ENCODE results near the gene PDCD5.
"Not testable (repeated sequence)": the region's sequence is repeated elsewhere in the genome, so short reads cannot be mapped to it uniquely, and the experiment has no call there.

The PDCD5 gene, protein sequence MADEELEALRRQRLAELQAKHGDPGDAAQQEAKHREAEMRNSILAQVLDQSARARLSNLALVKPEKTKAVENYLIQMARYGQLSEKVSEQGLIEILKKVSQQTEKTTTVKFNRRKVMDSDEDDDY

DNA sequence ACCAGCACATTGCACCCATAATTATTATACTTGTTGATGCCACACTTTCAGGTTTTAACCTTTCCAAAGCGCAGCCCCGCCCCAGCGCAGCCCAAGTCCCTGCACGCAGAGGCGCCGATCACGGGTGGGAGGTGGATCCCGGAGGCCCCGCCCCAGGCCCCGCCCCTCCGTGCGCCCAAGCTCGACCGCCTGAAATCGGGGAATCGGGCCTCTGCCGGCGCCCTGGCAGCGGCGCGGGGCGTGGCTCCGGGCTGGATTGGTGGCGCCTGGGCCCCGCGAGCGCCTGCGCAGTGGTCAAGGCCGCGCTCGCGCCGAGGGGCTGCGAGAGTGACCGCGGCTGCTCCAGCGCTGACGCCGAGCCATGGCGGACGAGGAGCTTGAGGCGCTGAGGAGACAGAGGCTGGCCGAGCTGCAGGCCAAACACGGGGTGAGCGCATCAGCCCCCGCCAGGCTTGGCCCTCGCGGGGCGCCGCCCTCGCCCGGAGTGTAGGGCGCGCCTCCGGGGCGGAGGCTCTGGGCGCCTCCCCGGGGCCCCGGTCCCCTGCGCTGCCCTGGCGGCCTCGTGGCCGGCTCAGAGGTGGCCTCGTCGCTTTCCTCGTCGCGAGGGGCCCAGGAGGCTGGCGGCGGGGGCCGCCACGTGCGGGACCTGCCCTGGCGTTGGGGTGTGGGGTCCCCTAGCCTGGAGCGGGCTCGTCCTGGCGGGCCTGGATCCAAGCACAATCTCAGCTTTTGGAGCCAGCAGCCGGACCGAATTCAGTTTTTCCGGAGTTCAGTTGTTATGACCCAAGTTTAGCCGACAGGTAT, at the start of gene PDCD5:
PDCD5 (plus strand) TSS at position 290 of the 804 bp plus-strand sequence; CDS start at position 362, 72 bp downstream.
- peak; percentile 92 to 97 for DNase-seq (ENCODE audit: low read depth in 2 of 2)

DNA sequence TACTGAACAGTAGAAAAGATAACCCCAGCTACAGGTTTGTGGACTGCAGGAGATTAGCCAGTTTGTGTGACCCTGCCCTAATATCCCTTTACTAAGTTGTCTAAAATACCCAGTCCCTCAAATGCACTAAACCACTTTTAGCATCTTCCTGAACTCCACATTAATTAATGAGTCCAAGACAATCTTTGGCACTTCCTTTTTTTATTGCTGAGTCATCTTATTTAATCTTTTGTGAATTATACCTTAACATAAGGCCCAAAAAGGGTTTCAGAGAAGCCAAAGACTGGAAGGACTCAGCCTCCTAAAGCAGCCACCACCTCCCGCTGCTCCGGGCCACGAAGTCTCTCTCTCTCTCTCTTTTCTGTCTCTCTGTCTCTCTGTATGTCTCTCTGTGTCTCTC, 48.8 kb upstream of the PDCD5 start:
- no peak for DNase-seq (ENCODE audit: low read depth in 2 of 2)

DNA sequence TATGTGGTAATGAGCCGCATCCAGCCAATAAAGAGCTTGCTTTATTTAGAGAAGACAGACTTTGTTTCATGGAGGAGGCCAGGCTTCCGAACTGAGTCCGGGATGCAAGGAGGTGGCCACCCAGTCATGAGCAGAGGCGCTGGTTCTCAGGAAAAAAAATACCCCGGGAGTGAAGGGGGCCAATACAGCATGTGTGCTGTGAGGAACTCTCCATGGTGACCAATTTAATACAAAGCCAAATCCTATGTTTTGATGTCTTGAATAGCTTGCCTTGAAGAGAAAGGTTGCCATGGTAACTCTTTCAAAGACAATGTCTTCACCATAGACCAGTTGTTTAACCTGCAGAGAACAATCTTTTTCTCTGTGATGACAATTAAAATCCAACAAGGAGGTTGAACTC, 43.4 kb upstream of the PDCD5 start:
- no peak for DNase-seq (ENCODE audit: low read depth in 2 of 2)

DNA sequence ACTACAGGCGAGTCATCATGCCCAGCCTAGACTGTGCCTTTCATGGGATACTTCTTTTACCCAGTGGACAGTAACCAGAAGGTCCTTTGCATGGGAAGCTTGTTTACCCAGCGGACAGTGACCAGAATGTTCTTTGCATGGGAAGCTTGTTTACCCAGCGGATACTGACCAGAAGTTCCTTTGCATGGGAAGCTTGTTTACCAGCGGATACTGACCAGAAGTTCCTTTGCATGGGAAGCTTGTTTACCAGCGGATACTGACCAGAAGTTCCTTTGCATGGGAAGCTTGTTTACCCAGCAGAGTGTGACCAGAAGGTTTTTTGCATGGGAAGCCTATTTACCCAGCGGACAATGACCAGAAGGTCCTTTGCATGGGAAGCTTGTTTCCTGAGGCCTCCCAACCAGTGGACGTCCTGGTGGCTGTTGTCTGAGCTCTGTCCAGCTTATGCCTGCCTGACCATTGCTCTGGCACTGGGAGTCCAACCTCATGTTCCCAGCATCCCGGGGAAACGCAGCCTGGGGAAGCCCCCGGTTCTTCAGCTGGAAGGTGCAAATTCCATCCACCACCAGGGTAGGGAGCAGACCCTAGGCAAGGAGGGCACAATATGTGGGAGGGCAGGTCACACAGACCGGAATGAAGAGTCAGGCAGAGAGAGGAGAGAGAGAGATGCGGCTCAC, 41.6 kb upstream of the PDCD5 start:
- DNase-seq (ENCODE audit: low read depth in 2 of 2), result no peak

DNA sequence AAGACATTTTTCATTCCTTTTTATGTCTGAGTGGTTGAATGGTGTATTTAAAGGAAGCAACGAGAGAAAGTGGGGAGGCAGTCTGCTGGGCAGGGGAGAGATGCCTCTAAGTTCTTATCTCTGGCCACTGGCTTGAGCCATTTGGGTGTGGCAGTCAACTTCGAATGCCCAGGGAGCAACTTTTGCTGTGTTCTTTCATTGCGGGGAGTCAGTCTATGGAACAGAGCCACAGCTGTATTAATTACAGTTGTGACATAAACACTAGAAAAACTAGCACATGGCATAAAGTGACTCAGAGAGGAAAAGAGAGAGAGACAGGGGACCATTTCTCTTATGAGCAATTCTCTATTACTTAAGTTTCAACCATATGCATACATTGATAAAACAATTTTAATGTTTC, 40.4 kb upstream of the PDCD5 start:
- DNase-seq (ENCODE audit: low read depth in 2 of 2), result no peak

DNA sequence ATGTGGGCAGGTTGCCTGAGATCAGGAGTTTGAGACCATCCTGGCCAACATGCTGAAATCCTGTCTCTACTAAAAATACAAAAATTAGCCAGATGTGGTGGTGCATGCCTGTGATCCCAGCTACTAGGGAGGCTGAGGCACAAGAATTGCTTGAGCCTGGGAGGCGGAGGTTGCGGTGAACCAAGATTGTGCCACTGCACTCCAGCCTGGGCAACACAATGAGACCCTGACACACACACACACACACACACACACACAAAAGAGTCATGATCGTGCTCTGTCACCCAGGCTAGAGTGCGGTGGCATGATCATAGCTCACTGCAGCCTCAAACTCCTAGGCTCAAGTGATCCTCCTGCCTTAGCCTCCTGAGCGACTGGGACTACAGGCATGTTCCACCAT, 39.6 kb upstream of the PDCD5 start:
- DNase-seq (ENCODE audit: low read depth in 2 of 2), result not testable (repeated sequence)

DNA sequence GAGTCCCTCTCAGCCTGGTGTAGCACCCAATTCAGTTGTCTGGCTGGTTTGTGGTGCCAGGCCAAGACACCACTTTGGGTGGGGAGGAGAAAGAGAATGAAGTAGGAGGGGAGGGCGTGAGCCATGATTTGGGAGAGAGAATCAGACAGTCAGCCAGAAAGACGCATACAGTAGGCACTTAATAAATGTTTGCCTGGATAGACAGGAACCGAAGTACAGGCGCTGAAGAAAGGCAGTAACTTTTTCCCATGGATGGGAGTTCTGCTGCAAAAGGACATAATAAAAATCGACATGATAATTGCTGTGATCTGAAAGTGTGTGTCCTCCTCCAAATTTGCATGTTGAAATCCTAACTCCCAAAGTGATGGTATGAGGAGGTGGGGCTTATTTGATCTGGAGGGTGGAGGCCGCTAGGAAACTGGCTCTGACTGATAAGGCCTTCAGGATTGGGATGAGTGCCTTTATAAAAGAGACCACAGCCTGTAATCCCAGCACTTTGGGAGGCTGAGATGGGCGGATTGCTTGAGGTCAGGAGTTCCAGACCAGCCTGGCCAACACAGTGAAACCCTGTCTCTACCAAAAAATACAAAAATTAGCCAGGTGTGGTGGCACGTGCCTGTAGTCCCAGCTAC, 38.4 kb upstream of the PDCD5 start:
- no peak for DNase-seq (ENCODE audit: low read depth in 2 of 2)

DNA sequence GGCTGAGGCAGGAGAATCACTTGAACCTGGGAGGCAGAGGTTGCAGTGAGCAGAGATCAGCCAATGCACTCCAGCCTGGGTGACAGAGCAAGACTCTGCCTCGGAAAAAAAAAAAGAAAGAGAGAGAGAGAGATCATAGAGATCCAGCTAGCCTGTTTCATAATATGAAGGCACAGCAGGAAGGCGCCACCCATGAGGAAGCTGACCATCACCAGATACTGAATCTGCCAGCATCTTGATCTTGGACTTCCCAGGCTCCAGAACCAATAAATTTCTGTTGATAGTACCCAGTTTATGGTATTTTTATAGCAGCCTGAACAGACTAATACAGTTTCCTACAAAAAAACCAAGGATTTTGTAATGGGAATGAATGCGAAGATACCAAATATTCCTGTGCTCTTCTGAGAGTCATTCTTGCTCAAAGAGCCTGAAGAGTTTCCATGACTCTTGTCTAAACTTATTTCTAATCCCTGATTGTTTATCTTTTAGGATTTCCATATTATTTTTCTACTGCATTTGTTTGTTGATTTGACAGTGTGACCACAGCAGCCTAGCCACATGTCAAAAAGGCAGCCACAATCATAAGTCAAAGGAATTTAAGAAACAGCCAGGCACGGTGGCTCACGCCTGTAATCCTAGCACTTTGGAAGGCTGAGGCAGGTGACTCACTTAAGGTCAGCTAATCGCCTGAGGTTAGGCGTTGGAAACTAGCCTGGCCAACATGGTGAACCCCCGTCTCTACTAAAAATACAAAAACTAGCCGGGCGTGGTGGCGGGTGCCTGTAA, 37.7 kb upstream of the PDCD5 start:
- no peak for DNase-seq (ENCODE audit: low read depth in 2 of 2)

DNA sequence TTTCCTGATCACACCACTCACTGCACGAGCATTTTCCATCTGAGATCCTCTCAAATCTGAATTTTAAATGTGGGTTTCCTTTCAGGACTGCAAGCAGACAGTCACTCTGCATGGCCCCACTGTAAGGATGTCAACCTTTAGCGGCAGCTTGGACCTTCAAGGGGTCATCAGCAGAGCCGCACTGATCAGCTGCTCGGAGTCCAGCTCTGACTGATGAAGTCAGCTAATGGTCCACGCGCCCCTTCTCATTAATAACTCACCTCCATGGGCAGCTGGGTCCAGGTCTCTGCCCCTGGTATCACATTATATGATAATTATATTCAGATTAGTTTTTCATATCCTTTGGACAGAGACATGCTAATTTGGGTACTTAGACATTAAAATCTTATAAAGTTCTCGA, 36.1 kb upstream of the PDCD5 start:
- no peak for DNase-seq (ENCODE audit: low read depth in 2 of 2)

DNA sequence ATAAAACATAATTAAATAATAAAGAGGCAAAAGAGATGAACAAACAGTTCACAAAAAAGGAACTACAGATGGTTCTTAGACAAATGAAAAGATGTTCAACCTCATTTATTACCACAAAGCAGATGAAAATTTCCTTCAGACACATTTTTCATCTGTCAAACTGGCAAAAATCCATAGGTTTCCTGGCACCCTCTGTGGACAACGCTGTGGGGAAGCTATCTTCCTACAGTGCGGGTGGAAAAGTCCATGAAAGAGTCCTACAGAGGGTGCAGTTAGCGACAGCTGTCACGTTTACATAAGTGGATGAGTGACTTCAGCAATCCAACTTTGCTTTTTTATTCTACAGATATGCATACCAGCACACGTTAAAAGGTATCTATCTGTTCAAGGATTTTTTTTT, 30.3 kb upstream of the PDCD5 start:
- DNase-seq (ENCODE audit: low read depth in 2 of 2), result no peak

DNA sequence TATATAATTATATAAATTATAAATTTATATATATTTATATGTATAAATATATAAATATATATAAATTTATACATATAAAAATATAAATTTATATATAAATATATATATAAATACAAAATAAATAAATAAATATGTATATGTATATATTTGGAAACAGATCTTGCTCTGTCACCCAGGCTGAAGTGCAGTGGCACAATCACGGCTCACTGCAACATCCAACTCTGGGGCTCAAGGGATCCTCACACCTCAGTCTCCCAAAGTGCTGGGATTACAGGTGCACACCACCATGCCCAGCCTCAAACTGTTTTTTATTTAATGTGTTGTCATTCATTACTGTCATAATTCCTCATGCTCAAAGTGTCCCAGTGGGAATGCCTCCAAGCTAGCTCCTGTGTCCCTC, 25.2 kb upstream of the PDCD5 start:
- no peak for DNase-seq (ENCODE audit: low read depth in 2 of 2)

DNA sequence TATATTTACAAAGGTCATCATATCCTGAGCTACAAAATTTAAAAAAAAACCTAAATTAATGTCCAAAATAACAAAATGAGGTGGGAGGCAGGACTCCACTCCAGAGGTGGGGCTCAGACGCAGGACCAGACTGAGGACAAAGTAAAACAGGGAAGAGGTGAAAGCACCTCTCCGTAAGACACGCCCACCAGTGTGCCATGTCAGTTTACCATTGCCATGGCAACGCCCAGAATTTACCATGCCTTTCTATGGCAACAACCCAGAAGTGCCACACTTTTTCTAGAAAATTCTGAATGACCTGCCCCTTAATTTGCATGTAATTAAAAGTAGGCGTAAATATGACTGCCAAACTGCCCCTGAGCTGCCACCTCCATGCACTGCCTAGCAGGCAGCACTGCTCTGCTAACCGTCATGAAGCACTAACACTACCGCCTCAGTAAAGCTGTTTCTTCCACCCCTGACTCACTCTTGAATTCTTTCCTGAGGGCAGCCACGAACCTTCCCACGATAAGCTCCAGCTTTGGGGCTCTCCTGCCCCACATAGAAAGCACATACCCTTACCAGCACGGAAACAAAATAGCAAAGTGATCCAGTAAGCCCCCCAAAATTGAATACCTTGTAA, 22.3 kb upstream of the PDCD5 start:
- no peak for DNase-seq (ENCODE audit: low read depth in 2 of 2)

DNA sequence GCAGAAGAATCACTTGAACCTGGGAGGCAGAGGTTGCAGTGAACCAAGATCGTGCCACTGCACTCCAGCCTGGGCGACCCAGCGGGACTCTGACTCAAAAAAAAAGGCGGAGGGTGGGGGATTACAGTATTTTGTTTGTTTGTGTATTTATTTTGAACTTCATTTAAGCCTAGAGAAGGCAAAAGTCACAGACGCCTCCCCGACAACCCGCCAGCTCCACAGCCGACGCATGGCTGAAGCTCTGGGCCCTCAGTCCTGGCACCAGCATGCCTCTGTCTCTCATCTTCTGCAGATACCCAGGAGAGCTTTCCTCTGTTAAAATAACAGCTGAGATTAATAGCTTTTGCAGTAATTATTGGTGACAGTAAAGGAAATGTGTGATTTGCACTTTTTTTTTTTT, 17.2 kb upstream of the PDCD5 start:
- no peak for DNase-seq (ENCODE audit: low read depth in 2 of 2)

DNA sequence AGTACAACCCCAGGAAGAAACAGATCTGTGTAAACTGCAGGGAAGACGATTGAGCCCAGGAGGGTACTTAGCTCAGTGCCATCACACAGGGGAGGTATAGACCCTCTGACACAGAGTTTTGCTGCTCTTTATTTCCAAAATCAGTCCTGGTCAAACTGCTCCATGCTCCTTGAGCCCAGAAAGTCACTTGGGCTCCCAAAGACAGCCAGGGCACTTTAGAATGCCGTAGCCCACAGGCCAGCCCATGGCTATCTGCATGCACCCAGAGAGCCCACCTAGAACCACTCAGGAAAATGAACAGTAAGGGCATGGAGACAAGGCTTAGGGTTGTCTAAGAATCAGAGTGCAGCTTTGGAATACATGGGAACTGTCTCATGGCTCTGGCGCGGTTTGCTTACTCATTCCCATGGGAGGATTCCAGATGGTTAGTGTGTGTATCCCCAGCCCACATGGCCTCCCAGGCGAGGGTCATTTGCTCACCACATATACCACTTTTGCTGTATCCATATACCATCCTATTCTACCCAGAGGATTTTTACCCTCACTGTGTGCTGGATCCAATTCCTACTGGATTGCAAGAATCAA, 14.7 kb upstream of the PDCD5 start:
- no peak for DNase-seq (ENCODE audit: low read depth in 2 of 2)

DNA sequence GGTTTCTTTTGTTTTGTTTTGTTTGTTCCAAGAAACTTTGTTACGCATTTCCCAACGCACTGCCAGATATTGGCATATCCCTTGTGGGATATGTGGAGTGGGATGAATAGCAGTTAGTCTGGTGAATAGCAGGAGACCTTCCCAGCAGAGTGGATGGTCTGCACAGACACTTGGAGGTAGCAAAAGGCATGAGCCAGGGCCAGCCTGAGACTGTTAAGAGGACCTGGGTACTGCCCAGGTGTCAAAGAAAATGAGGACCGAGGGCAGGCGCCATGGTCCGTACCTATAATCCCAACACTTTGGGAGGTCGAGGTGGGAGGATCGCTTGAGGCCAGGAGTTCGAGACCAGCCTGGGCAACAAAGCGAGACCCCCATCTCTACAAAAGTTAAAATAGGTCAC, 13.5 kb upstream of the PDCD5 start:
- no peak for DNase-seq (ENCODE audit: low read depth in 2 of 2)

DNA sequence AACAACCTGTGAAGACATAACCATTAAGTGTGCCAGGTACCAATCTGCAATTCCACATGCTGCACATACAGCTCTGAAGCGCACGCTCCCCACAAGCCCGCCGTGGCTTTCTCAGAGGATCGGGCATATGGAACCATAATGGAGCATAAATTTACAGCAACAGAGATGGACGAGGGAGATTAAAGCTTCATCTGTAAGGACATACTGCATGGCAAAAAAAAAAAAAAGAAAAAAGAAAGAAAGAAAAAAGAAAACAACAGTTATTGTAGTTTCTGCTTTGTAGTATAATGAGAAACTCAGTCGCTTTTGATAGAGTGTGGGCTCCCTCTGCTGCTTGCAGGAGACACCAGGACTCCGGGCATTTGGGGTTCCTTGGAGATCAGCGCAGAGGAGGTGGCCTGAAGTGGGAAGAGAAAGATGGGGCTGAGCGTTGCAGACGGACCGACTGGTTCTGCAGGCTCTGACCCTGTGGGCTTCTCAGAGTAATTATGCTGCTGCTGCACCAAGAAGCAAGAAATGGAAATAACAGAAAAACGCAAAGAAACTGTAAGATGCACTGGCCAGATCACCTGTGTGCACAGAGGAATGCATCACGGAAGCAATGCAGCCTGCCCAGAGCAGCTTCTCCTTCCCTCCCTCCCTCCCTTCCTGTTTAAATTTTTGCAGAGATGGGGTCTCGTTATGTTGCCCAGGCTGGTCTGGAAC, 10.8 kb upstream of the PDCD5 start:
- peak in 1 of 2 donors; percentile 19 for DNase-seq (ENCODE audit: low read depth in 2 of 2)

DNA sequence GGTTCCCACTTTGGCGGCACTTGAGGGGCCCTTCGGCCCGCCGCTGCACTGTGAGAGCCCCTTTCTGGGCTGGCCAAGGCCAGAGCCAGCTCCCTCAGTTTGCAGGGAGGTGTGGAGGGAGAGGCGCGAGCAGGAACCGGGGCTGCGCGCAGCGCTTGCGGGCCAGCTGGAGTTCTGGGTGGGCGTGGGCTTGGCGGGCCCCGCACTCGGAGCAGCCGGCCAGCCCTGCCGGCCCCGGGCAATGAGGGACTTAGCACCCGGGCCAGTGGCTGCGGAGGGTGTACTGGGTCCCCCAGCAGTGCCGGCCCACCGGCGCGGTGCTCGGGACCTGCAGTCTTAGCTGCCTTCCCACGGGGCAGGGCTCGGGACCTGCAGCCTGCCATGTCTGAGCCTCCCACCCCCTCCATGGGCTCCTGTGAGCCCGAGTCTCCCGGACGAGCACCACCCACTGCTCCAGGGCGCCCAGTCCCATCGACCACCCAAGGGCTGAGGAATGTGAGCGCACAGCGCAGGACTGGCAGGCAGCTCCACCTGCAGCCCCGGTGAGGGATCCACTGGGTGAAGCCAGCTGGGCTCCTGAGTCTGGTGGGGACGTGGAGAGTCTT, 9.4 kb upstream of the PDCD5 start:
- DNase-seq (ENCODE audit: low read depth in 2 of 2), result not testable (repeated sequence)

DNA sequence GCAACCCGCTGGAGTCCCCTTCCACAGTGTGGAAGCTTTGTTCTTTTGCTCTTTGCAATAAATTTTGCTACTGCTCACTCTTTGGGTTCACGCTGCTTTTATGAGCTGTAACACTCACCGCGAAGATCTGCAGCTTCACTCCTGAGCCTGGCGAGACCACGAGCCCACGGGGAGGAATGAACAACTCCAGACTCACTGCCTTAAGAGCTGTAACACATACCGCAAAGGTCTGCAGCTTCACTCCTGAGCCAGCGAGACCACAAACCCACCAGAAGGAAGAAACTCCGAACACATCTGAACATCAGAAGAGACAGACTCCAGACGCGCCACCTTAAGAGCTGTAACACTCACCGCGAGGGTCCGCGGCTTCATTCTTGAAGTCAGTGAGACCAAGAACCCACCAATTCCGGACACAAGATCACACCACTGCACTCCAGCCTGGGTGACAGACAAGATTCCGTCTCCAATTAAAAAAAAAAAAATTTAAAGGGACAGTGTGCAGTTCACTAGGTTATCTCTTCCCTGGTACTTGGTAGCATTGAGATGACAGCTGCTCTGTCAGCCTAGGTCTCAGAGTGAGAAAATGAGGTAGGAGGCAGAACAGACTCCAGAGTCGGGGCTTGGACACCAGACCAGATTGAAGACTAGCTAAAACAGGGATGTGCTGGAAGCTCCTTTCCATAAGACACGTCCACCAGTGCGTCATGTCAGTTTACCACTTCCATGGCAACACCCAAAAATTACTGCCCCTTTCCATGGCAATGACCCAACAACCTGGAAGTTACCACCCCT, 8.1 kb upstream of the PDCD5 start:
- not testable (repeated sequence) for DNase-seq (ENCODE audit: low read depth in 2 of 2)

DNA sequence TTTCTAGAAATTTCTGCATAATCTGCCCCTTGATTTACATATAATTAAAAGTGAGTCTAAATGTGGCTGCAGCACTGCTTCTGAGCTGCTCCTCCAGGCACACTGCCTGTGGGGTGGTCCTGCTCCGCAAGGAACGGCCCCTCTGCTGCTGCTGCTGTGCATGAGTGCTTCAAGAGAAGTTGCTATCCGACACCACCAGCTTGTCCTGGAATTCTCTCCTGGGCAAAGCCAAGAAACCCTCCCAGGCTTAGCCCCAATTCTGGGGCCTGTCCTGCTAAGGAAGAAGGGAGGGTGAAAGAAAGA, 7.5 kb upstream of the PDCD5 start:
- no peak for DNase-seq (ENCODE audit: low read depth in 2 of 2)
